GM21786 (cell line): ENCODE measurements around the gene RUBCNL.
A peak's percentile ranks its signal among the peaks of the same experiment; 100 is the strongest.

Experiments
- ATAC-seq: cut with Tn5 transposase; IDR thresholded peaks from one replicate; pipeline ENCODE4 v1.9.1; 2021; ENCODE audit not compliant: unreplicated experiment

Gene RUBCNL

DNA sequence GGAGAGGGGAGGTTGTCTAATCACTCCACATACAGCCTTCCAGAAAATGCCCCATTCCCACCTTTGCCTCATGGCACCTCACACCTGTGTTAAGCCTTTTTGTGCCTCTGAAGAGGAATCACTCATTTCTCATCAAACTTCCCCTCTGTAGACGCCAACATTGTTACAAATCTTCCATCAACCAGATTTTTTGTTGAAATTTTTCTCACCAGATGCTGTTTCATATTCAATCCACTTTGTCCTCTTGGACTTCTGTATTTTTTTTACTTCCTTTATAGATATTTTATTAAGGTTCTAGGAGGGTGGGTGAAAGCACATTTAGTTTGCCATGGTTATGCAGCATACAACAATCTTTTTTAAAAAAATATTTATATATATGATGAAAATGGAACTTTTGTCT, 74.0 kb downstream of the RUBCNL start:
- ATAC-seq, result no peak

DNA sequence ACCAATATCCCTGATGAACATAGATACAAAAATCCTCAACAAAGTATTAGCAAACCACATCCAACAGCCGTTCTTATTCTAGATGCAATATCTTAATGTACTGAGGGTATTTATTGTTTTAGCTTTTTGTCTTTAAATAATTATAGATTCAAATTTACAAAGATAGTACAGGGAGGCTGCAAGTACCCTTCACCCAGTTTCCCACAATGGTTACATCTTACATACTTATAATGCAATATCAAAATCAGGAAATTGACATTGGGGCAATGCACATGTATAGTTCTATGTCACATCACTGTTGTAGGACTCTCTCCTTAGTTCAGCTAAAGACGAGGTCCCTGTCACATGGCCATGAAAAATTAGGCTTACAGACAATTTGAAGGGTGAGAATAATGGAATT, 75.8 kb downstream of the RUBCNL start:
- no peak for ATAC-seq

DNA sequence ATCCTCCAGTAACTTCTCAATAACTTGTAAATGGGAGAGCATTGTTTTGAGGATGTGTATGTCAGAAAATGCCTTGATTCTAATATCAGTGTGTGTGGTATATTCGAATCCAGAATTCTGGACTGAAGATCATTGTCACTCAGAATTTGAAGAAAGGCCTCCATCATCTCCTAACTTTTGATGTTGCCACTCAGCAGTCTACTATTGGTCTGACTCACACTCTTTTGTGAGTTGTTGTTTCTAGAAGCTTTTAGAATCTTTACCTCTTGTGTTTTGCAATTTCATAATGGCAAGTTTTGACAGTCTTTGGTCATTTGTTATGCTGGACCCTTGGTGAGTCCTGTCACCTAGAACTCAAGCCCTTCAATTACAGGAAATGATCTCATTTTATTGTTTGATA, 77.0 kb downstream of the RUBCNL start:
- no peak for ATAC-seq

DNA sequence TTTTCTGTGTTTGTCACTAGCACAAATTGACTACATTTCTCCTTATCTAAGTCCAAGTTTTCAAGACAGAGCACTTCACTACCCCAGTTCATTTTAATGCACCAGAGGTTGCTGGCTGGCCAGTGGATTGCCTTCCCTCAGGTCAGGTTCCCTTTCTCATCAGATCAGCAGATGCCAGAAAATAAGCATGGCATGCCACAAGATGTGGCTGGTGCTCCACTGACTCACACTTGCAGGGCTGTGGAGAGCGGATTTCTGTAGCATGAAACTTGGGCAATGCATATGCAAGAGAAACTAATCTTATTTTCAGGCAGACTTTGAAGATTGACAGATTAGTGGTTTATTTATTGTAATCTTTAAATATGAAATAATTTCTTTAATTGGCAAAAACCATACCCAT, 79.5 kb downstream of the RUBCNL start:
- ATAC-seq, result no peak

DNA sequence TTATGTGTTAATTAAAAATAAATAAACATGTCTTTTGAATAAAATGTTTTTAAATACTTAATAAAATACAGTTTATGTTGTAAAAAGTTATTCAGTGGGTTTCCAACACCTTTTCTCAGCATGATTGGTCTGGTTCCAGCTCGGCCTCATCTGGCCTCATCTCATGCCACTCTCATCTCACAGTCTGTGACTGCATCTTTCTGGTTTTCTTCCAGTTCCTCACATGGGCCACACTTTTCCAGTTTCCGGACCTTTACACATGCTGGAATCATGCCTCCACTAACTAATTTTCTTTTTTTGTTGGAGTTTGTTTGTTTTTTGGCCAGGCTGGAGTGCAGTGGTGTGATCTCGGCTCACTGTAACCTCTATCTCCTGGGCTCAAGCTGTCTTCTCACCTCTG, 82.5 kb downstream of the RUBCNL start:
- ATAC-seq, result no peak

DNA sequence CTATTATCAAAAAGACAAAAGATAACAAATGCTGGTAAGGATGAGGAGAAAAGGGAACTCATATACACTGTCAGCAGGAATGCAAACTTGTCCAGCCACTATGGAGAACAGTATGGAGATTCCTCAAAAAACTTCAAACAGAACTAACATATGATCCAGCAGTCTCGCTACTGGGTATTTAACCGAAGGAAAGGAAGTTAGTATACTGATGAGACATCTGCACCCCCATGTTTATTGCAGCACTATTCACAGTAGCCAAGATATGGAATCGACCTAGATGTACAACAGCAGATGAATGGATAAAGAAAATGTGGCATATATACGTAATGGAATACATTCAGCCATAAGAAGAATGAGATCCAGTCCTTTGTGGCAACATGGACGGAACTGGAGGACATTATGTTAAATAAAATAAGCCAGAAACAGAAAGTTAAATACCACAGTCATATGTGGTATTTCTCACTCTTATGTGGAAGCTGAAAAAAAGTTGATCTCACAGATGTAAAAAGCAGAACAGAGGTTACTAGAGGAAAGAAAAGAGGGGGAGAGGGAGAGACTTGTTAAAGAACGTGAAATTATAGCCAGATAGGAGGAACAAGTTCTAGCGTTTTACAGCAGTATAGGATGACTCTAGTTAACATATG, 83.2 kb downstream of the RUBCNL start:
- ATAC-seq, result no peak

DNA sequence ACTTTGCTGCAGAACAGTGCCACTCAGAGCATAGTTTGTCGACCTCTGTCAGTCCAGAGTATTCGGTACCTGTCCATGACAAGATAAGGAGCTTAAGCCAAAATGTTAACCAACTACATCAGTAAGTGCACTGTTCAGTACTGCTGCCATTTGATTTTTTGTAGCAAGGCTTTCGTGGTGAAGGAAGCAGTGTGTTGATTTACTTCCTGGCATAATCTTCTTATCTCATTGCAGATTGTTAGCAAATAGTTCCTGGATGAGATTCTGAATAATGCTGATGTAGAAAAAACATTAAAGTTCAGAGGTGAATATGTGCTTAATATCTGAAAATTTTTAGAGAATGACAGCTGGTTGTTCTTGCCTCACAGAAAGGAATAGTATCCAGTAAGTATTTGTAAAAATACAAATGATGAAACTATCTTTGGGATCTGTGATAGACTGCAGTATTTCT, 89.7 kb downstream of the RUBCNL start:
- no peak for ATAC-seq

DNA sequence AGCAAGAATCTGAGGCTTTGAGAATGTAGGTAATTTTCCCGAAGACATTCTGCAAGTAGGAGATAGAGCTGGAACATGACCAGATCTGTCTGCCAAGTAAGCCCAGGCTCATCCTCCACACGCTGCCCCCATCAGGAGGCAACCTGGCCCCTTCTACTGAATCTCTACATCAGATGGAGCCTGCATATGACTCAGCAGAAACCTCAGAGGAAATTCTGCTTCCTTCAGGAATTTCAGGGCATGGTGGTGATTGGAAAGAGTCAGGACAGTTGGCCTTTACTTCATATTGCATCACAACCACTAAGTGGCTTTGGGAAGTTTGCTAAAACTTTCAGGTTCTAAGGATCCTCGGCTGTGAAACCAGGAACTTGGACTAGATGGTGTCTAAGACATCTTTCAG, 90.1 kb downstream of the RUBCNL start:
- ATAC-seq, result no peak

DNA sequence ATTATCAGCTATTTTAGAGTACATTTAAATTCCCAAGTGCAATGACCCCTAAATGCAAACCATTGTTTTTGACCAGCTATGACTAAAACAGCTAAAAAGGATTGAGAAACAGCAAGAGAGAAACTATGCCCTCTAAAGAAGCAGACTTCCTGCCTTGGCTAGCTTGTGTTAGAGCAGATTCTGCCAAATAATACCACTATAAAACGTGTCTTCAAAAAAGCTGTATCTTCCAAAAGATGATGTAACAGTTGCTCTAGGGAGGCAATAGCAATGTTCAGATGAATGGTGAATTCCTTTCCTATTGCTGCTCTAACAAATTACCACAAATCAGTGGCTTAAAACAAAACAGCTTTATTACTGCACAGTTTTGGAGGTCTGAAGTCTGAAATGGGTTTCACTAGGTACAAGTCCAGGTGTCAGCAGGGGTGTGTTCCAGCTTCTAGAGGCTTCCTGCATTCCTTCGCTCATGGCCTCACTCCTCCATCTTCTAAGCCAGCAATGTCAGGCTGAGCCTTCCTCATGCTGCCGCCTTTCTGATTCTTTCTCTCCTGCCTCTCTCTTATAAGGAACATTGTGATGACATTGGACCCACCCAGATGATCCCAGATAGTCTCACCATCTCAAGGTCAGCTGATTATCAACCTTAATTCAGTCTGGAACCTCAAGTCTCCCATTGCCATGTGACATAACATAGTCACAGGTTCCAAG, 90.8 kb downstream of the RUBCNL start:
- peak; percentile 36 for ATAC-seq

DNA sequence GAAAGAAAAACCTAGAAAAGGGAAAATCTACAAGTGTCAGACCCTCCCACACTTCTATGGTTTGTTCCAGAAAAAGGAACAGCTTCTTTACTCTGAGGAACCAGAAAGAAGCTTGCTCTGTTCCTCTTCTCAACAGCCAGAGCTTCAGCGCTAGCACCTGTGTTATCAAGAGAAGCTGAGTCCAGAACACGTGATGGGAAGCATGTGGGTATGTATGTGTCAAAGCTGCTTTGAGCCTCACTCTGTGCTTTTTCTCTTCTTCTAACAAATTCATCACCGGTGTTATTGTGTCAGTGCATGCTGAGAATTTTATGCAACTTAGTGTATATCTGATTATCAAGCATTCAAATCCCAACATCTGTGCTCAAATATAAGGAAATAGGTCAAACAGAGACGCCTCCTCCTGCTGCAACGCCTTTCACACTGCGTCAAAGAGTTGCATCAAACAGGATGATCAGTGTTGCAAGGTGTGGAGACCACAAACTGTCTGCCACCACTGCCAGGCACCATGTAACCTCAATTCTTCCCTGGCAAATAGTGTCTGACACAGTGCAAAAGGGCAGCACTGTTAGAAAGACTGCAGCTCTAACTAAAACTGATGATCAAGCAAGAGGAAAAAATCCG, 91.4 kb downstream of the RUBCNL start:
- peak; percentile 80 for ATAC-seq

DNA sequence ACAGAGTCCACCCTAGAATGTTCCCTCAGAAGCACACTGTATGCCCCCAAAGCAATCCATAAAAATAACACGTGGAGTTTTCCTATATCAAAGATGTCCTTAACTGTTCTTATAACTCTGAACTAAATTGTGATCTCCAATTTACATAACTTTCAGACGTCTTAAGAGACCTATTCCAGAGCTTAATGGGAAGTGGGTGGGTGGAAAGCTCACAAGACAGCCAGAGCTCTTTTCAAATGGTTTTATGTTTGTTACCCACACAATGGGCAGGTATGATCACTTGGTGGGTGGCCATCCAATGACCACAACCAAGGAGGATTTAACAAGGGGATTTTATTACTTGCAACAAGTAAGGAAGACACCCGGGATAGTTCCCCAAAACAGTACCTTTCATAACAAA, 93.6 kb downstream of the RUBCNL start:
- ATAC-seq, result no peak
